H1 (cell line): ENCODE measurements around the gene EGLN3. TPM values are rescaled to one million over a fixed set of nuclear protein-coding genes. Genes with fewer than 3 reads are reported as not detected.

Experiments used
- CTCF ChIA-PET: fragments of 300-600 bp; sonication (Branson Sonifier 250); formaldehyde crosslinking; loops from one replicate; lab custom pipeline; 2021; ENCODE audit not compliant: partially characterized antibody; lab: Charles Lee
- POLR2A ChIA-PET: fragments of 300-600 bp; sonication (Branson Sonifier 250); formaldehyde crosslinking; loops from one replicate; lab custom pipeline; 2021; ENCODE audit warnings: inconsistent platforms; ENCODE audit not compliant: partially characterized antibody; lab: Charles Lee
- DNase-seq, 2 experiments: peaks; one replicate each; pipeline versions ENCODE4 v3.0.0 to v3.0.0-alpha.2; 2010 to 2022; ENCODE audit warnings: low spot score in 2 of 2, low read depth in 1 of 2, mixed read lengths in 1 of 2
- FAIRE-seq: peaks from 2 replicates; lab custom pipeline; 2011; peaks lifted over from hg19 to GRCh38; lab: Jason Lieb, UNC
- H2AFZ ChIP-seq: 2 replicates; pipeline ENCODE4 v1.8.1; 2012; ENCODE audit warnings: low read length, inconsistent platforms
- H2AK5ac ChIP-seq: 2 replicates; pipeline ENCODE4 v1.6.1; 2013; ENCODE audit warnings: low read depth, low read length
- H2BK120ac ChIP-seq: replicated peaks from 2 replicates; pipeline ENCODE3; 2013; ENCODE audit warnings: low read depth, low read length, inconsistent platforms
- H2BK12ac ChIP-seq: 2 replicates; pipeline ENCODE4 v1.6.1; 2013; ENCODE audit warnings: low read depth, low read length
- H2BK15ac ChIP-seq: 2 replicates; pipeline ENCODE4 v1.6.1; 2013; ENCODE audit warnings: low read length
- H2BK20ac ChIP-seq: 2 replicates; pipeline ENCODE4 v1.6.1; 2013; ENCODE audit warnings: low read length
- H2BK5ac ChIP-seq: 2 replicates; pipeline ENCODE4 v1.6.1; 2013; ENCODE audit warnings: low read depth, low read length
- H3K14ac ChIP-seq: 2 replicates; pipeline ENCODE4 v1.6.1; 2013; ENCODE audit warnings: inconsistent platforms; ENCODE audit not compliant: insufficient read length
- H3K18ac ChIP-seq: 2 replicates; pipeline ENCODE4 v1.6.1; 2013; ENCODE audit warnings: low read length; ENCODE audit errors: extremely low read depth
- H3K23ac ChIP-seq: 2 replicates; pipeline ENCODE4 v1.6.1; 2013; ENCODE audit warnings: inconsistent platforms; ENCODE audit not compliant: insufficient read length
- H3K23me2 ChIP-seq: 2 replicates; pipeline ENCODE4 v1.6.1; 2013; ENCODE audit warnings: low read depth, low read length
- H3K27ac ChIP-seq: 2 replicates; pipeline ENCODE4 v1.6.1; 2011; ENCODE audit warnings: low read depth, low read length, inconsistent platforms
- H3K27me3 ChIP-seq, 4 experiments: replicated peaks in 1 of 4; 1 replicate in 1 of 4; 2 replicates in 3 of 4; pipeline versions ENCODE4 v1.6.1 to v1.8.1; 2011 to 2013; ENCODE audit warnings: low read length in 3 of 4, mild to moderate bottlenecking in 3 of 4, inconsistent platforms in 2 of 4, mixed read lengths in 2 of 4, moderate library complexity in 1 of 4; ENCODE audit not compliant: control insufficient read depth in 3 of 4, insufficient read depth in 3 of 4; ENCODE audit errors: extremely low read depth in 1 of 4
- H3K36me3 ChIP-seq, 4 experiments: 2 replicates each; pipeline versions ENCODE4 v1.6.1 to v1.8.1; 2011 to 2013; ENCODE audit warnings: mild to moderate bottlenecking in 4 of 4, low read length in 3 of 4, moderate library complexity in 2 of 4, control low read depth in 1 of 4, inconsistent platforms in 1 of 4; ENCODE audit not compliant: insufficient read depth in 4 of 4, control insufficient read depth in 2 of 4
- H3K4ac ChIP-seq: replicated peaks from 2 replicates; pipeline ENCODE3; 2013; ENCODE audit warnings: low read length, low read depth, mixed read lengths, inconsistent platforms; ENCODE audit not compliant: insufficient read length
- H3K4me1 ChIP-seq, 4 experiments: replicated peaks in 1 of 4; 1 replicate in 1 of 4; 2 replicates in 3 of 4; pipeline versions ENCODE4 v1.6.1 to v1.8.1; 2011 to 2013; ENCODE audit warnings: low read length in 3 of 4, inconsistent platforms in 2 of 4, mixed read lengths in 1 of 4; ENCODE audit not compliant: insufficient read depth in 4 of 4, control insufficient read depth in 3 of 4
- H3K4me2 ChIP-seq, 2 experiments: 2 replicates each; pipeline versions ENCODE4 v1.6.1 to v1.8.1; 2011 to 2013; ENCODE audit warnings: low read depth in 2 of 2, low read length in 2 of 2, control low read depth in 1 of 2, inconsistent platforms in 1 of 2, mild to moderate bottlenecking in 1 of 2; ENCODE audit not compliant: insufficient read depth in 1 of 2
- H3K4me3 ChIP-seq, 4 experiments: fragments of 200-600, 300-600 bp in 1 of 4; sonication (generic), shearing (Covaris generic), sonication (Bioruptor Twin) in 1 of 4; 2 replicates each; pipeline versions ENCODE4 v1.5.1 to v1.8.1; 2011 to 2016; ENCODE audit warnings: low read length in 4 of 4, low read depth in 3 of 4, control low read depth in 2 of 4, inconsistent platforms in 2 of 4, mild to moderate bottlenecking in 2 of 4, mixed read lengths in 1 of 4, moderate library complexity in 1 of 4; ENCODE audit not compliant: insufficient read depth in 2 of 4; ENCODE audit errors: extremely low read depth in 1 of 4
- H3K56ac ChIP-seq: replicated peaks from 2 replicates; pipeline ENCODE3; 2013; ENCODE audit warnings: low read depth, mild to moderate bottlenecking, mixed read lengths, low read length, inconsistent platforms; ENCODE audit not compliant: insufficient read length
- H3K79me1 ChIP-seq: 2 replicates; pipeline ENCODE4 v1.6.1; 2013; ENCODE audit warnings: low read depth, low read length, control low read depth
- H3K79me2 ChIP-seq, 2 experiments: 2 replicates each; pipeline versions ENCODE4 v1.6.1 to v1.8.1; 2012 to 2013; ENCODE audit warnings: low read length in 2 of 2, mild to moderate bottlenecking in 2 of 2, inconsistent platforms in 1 of 2; ENCODE audit not compliant: insufficient read depth in 2 of 2, control insufficient read depth in 1 of 2
- H3K9ac ChIP-seq, 4 experiments: replicated peaks in 1 of 4; 1 replicate in 1 of 4; 2 replicates in 3 of 4; pipeline versions ENCODE4 v1.6.1 to v1.8.1; 2011 to 2013; ENCODE audit warnings: low read depth in 3 of 4, low read length in 3 of 4, control low read depth in 2 of 4, mild to moderate bottlenecking in 2 of 4, moderate library complexity in 2 of 4, inconsistent platforms in 1 of 4; ENCODE audit errors: extremely low read depth in 1 of 4
- H3K9me3 ChIP-seq, 2 experiments: 2 replicates each; pipeline versions ENCODE4 v1.6.1 to v1.8.1; 2012 to 2013; ENCODE audit warnings: mild to moderate bottlenecking in 2 of 2, moderate library complexity in 2 of 2, control low read depth in 1 of 2, inconsistent platforms in 1 of 2, low read depth in 1 of 2, low read length in 1 of 2, mixed read lengths in 1 of 2; ENCODE audit not compliant: insufficient read depth in 2 of 2
- H4K20me1 ChIP-seq, 2 experiments: replicated peaks in 1 of 2; 2 replicates each; pipeline versions ENCODE3 to v1.8.1; 2011 to 2013; ENCODE audit warnings: inconsistent platforms in 2 of 2, low read length in 2 of 2, mild to moderate bottlenecking in 1 of 2; ENCODE audit not compliant: insufficient read depth in 2 of 2, control insufficient read depth in 1 of 2
- H4K5ac ChIP-seq: 2 replicates; pipeline ENCODE4 v1.6.1; 2013; ENCODE audit warnings: low read length, low read depth, mixed read lengths, inconsistent platforms; ENCODE audit not compliant: insufficient read length
- H4K8ac ChIP-seq: 2 replicates; pipeline ENCODE4 v1.8.0; 2013; ENCODE audit warnings: mild to moderate bottlenecking, moderate library complexity, low read length, inconsistent platforms; ENCODE audit not compliant: insufficient read depth; ENCODE audit errors: extremely low read depth
- H4K91ac ChIP-seq: replicated peaks from 2 replicates; pipeline ENCODE3; 2013; ENCODE audit warnings: low read length, mixed read lengths, inconsistent platforms; ENCODE audit not compliant: insufficient read length
- BACH1 ChIP-seq: IDR thresholded peaks from 2 replicates; pipeline ENCODE4 v1.6.1; 2012; ENCODE audit warnings: low read length, improper control_type of control experiment
- CEBPB ChIP-seq: IDR thresholded peaks from 2 replicates; pipeline ENCODE4 v1.6.1; 2012; ENCODE audit warnings: low read depth, low read length
- CHD2 ChIP-seq: IDR thresholded peaks from 2 replicates; pipeline ENCODE4 v1.6.1; 2012; ENCODE audit warnings: low read length, improper control_type of control experiment
- GABPA ChIP-seq: IDR thresholded peaks from 2 replicates; pipeline ENCODE4 v1.6.1; 2011; ENCODE audit warnings: mild to moderate bottlenecking, low read length, moderate library complexity, borderline replicate concordance; ENCODE audit not compliant: insufficient read depth
- GTF2F1 ChIP-seq: IDR thresholded peaks from 2 replicates; pipeline ENCODE4 v1.6.1; 2012; ENCODE audit warnings: low read depth, low read length, improper control_type of control experiment, borderline replicate concordance
- KDM1A ChIP-seq: fragments of 200-600, 300-600 bp; sonication (generic); IDR thresholded peaks from 2 replicates; pipeline ENCODE4 v1.7.1; 2016; ENCODE audit warnings: mild to moderate bottlenecking, low read length, borderline replicate concordance
- KDM5A ChIP-seq: fragments of 200-600 bp; IDR thresholded peaks from 2 replicates; pipeline ENCODE4 v1.7.1; 2012; ENCODE audit warnings: mild to moderate bottlenecking, low read length, inconsistent platforms, mixed read lengths
- NRF1 ChIP-seq: IDR thresholded peaks from 2 replicates; pipeline ENCODE4 v1.6.1; 2011; ENCODE audit warnings: mild to moderate bottlenecking, low read depth, low read length, improper control_type of control experiment
- SIX5 ChIP-seq: IDR thresholded peaks from 2 replicates; pipeline ENCODE4 v1.6.1; 2011; ENCODE audit warnings: mild to moderate bottlenecking, low read depth, low read length
- SUZ12 ChIP-seq: fragments of 200-600 bp; sonication (generic); IDR thresholded peaks from 2 replicates; pipeline ENCODE4 v1.6.1; 2012; ENCODE audit warnings: mild to moderate bottlenecking, inconsistent platforms, low read length, moderate library complexity, mixed read lengths
- TCF12 ChIP-seq: IDR thresholded peaks from 2 replicates; pipeline ENCODE4 v1.6.1; 2011; ENCODE audit warnings: low read depth, mild to moderate bottlenecking, low read length
- WGBS, 2 experiments: shearing (Covaris generic) in 1 of 2; methylation state at CpG; one replicate each; pipeline versions ENCODE4 v1.1.6 to v1.1.7; 2013 to 2015; ENCODE audit warnings: low lambda C conversion rate in 2 of 2, mixed read lengths in 2 of 2, inconsistent platforms in 1 of 2, low coverage in 1 of 2, missing lambda C conversion rate in 1 of 2; ENCODE audit not compliant: insufficient replicate concordance in 2 of 2, insufficient coverage in 1 of 2, insufficient read length in 1 of 2; ENCODE audit errors: extremely low coverage in 1 of 2, missing lambda C conversion rate in 1 of 2; 5-methylcytosine and 5-hydroxymethylcytosine counted together
- polyA plus RNA-seq, 7 experiments: library from polyadenylated mRNA; depleted of rRNA in 3 of 7; stranded (reverse) in 5 of 7; unstranded in 2 of 7; fragments of >200 nt in 5 of 7; fragments of 200-250 nt in 2 of 7; gene quantifications; 1 replicate in 5 of 7; 2 replicates in 1 of 7; 4 replicates in 1 of 7; pipeline versions ENCODE4 v1.2.1 to v1.2.3, GENCODE V29; 2011 to 2013; ENCODE audit warnings: missing spikeins in 2 of 7, mixed read lengths in 2 of 7
- total RNA-seq: library from RNA; stranded (reverse); fragmentation: NEBNext Ultra II Directional; extraction: Animal tissue kit (Norgen Biotek cat#: 25700); gene quantifications from 2 replicates; pipeline ENCODE4 v1.2.1, GENCODE V29; 2021

EGLN3 gene
- total and polyA plus RNA-seq, 2 of the 8 experiments (the other 6 are each of a cell fraction or from before 2014, with no cell fraction given): 10.6 to 27.3 TPM

- FAIRE-seq: no peak
- no peak overlapping the region for H3K4me3 ChIP-seq
- H4K8ac ChIP-seq: no peak overlapping the region
- H3K79me1 ChIP-seq: no peaks in the 10 kb centered on the region
- H2BK5ac ChIP-seq: no peak overlapping the region
- no peak overlapping the region for H2BK15ac ChIP-seq
- H3K4me1 ChIP-seq: no peaks in the 10 kb centered on the region
- H2BK20ac ChIP-seq: no peak overlapping the region
- no peaks in the 10 kb centered on the region for H3K79me2 ChIP-seq
- no peak overlapping the region for H3K27ac ChIP-seq
- no peak overlapping the region for H4K91ac ChIP-seq
- ChIA-PET POLR2A (interaction anchor here (0.7 kb wide), 1 partner anchor 27 kb away, joined by 3 read pairs; no protein-coding TSS in a partner anchor), CTCF (interaction anchor here (1.6 to 2.2 kb wide), 2 partner anchors 130 to 139 kb away, joined by 4 to 5 read pairs; no protein-coding TSS in a partner anchor)
- no peak overlapping the region for H2AFZ ChIP-seq
- no peak overlapping the region for H3K9ac ChIP-seq
- no peak overlapping the region for H2BK120ac ChIP-seq
- H3K9me3 ChIP-seq: no peaks in the 10 kb centered on the region
- H3K18ac ChIP-seq: no peak overlapping the region
- WGBS, 2 experiments: 91% methylated on average over 8 of the region's 8 CpGs; no CpG with 5 or more reads in 1 of the 2 experiments
- H4K20me1 ChIP-seq: no peaks in the 10 kb centered on the region
- H3K4me2 ChIP-seq: no peak overlapping the region
- TF ChIP-seq SIX5: no peak
- no peak for TF ChIP-seq KDM5A
- TF ChIP-seq GABPA: no peak
- TF ChIP-seq BACH1: no peak
- no peak for TF ChIP-seq TCF12
- TF ChIP-seq NRF1: no peak
- TF ChIP-seq CHD2: no peak
- no peak for TF ChIP-seq GTF2F1
- TF ChIP-seq SUZ12: no peak
- TF ChIP-seq CEBPB: no peak
- TF ChIP-seq KDM1A: no peak
- TF ChIP-seq, all 59 proteins: peak for 0
- Histone ChIP-seq H3K36me3 (no peaks in the 10 kb centered on the region), H3K14ac (no peak overlapping the region), H3K23ac (no peak overlapping the region), H2BK12ac (no peak overlapping the region), H3K27me3 (no peaks in the 10 kb centered on the region), H4K5ac (no peak overlapping the region), H3K56ac (no peak overlapping the region), H3K23me2 (no peaks in the 10 kb centered on the region), H3K4ac (no peak overlapping the region), H2AK5ac (no peak overlapping the region)
- DNase-seq: no peak
Measured at GRCh38 chr14:33978892-33979612, 28.2 kb upstream of the EGLN3 start.
